Measurements from ENCODE around the gene CNGA2.
"Not testable (repeated sequence)": the region's sequence is repeated elsewhere in the genome, so short reads cannot be mapped to it uniquely, and the experiment has no call there.

CNGA2 gene

DNA sequence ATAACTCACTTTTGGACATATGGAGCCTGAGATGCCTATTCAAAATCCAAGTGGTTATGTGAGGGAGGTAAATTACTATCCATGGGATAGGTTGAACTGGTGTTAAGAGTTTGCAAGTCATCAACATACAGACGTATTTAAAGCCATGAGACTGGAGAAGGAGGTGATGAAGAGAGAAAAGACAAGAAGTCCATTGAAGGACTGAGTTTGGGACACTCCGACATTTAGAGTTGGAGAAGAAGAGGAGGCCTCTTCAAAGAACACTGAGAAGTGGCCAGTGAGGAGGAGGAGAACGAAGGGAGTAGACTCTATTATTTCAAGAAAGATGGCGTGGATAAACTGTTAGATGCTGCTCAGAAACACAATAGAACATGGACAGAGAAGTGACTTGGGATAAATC, at the start of gene CNGA2:
TSS of gene CNGA2 (plus strand) at position 301 of the 400 bp plus-strand sequence. CDS start 3,738 bp downstream, outside the sequence.
- DNase-seq (ENCODE audit: low spot score), result no peak

DNA sequence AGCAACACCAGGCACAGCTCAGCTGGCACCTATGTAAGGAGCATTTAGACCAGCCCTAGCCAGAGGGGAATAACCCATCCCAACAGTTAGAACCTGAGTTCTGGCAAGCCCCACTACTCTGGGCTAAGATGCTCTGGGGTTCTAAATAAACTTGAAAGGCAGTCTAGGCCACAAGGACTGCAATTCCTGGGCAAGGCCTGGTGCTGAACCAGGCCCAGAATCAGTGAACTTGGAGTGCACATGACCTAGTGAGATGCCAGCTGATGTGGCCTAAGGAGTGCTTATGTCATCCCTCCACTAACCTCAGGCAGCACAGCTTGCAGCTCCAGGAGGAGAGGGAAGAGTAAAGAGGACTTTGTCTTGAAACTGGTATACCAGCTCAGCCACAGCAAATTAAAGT, 46.9 kb upstream of the CNGA2 start:
- DNase-seq (ENCODE audit: low spot score), result no peak

DNA sequence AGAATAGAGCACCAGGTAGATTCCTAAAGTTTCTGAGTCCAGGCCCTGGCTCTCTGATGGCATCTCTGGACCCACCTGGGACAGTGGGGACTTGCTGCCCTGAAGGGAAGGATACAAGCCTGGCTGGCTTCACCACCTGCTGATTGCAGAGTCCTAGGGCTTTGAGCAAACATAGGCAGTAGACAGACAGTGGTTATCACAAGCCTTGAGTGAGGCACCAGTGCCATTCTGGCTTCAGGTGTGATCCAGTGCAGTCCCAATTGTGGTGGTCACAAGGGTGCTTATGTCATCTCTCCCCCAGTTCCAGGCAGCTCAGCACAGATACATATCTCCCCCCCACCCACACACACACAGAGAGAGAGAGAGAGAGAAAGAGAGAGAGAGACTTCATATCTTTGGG, 45.9 kb upstream of the CNGA2 start:
- no peak for DNase-seq (ENCODE audit: low spot score)

DNA sequence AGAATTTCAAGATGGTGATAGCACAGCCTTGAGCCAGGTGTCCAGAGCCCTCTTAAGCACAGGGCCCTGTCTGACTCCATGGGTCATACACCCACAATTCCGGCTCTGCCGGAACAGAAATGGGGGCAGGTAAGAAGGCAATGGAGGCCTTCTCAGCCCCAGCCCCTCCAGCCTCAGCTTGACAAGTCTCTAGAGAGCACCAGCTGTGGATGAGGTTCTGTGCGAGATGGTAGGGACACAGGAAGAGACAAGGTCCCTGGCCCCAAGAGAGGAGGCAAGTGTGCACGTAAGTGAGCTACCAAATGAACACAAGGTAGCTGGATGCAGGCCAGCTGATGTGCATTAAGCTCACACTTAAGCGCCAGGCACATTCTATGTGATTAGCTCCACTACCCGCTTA, 41.7 kb upstream of the CNGA2 start:
- DNase-seq (ENCODE audit: low spot score), result no peak

DNA sequence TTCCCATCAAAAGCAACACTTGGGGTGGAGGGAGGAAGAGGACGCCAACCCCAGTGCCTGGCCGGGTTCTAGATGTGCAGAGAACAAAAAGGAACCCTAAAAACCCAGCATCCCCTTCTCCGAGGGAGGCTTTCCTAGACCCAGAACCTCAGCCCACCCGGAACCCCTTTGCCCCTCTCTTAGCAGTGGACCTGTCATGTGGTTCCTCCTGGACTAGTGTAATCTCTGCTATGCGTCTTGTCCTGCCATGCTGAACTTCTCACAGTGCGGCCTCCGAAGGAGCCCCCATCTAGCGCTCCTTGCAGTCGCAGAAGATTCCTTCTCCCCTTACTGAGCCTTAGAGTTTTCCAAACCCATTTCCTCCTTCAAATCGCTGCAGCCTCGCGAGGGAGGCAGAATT, 40.4 kb upstream of the CNGA2 start:
- DNase-seq (ENCODE audit: low spot score), result no peak

DNA sequence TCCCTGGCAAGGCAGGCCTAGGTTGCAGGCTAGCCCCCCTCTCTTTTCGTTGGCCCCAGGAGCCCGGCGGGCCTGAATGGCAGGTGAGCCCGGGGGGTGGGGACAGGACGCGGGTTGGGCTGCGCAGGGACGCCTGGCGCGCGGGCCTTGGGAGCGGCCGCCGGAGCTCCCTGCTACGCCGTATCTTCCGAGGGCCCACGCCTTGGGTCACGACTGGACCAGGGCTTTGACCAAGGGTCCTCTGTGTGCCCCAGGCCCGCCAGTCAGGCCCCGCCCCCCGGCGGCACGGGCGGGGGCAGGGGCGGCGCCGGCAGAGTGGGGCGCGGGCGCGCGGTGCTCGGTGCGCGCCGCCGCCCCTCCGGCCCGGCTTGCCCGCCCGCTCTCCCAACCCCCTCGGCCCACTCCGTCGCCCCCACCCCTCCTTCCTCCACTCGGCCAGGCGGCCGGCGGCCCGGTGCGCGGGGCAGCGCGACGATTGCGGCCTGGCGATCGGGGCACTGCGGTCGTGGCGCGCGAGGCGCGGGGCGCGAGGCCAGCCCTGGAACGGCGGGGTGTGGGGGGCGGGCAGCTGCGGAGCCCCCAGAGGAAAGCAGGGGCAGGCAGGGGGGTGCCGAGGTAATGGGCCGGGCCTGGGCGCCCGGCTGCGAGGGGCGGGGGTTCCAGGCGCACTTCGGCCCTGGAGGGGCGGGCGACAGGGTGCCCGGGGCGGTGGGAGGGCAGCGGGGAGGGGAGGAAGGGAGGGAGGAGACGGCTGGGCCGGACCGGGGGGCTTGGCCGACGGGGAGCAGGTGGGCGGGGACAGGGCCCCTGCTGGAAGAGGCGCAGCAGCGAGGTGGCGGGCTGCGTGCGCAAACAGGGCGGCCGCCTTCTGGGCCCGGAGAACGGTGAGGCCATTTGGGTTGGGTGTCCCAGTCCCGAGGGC, 39.6 kb upstream of the CNGA2 start, which contains the start of gene PRRG3:
TSS of gene PRRG3 (plus strand) at position 798 of the 922 bp plus-strand sequence. CDS start 3,357 bp downstream, outside the sequence.
- DNase-seq (ENCODE audit: low spot score), result no peak

DNA sequence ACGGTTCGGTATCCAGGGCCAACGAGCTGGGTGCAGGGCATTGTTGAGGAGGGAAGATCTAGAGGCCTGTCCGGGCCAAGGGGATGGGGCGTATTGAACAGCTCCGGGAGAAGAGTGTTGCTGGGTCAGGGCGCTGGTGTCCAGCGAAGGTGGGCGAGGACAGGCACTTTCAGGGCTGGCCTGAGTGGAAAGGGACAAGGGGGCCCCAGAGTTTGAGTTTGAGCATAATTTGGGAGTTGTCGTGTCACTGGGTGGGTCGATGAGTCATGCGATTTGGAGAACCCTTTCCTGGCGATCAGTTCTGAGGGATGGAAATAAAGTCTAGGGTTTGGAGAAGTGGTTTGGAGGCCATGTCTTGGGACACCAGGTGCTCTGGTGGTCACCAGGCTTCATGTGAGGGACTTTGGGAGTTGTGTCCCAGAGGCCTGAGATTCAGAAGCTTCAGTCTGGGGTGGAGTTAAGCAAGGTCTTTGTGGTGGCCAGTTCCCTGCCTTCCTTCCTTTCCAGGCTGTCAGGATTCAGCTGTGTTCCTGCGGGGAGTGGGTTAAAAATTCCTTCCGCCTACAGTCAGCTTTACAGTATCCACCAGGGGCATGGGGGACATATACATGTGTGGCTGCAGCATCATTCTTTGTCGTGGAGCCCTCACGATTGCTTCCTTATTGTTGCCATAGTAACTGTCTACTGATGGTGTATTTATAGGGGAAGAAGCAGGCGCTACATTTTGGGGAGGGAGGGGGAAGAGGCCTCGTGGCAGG, 38.8 kb upstream of the CNGA2 start:
- no peak for DNase-seq (ENCODE audit: low spot score)

DNA sequence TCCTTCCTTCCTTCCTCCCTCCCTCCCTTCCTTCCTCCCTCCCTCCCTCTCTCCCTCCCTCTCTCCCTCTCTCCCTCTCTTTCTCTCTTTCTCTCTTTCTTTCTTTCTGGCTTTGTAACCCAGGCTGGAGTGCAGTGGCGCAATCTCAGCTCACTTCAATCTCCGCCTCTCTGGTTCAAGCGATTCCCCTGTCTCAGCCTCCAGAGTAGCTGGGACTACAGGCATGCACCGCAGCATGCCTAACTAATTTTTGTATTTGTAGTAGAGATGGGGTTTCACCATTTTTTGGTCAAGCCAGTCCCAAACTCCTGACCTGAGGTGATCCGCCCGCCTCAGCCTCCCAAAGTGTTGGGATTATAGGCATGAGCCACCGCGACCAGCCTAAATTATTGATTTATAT, 37.5 kb upstream of the CNGA2 start:
- DNase-seq (ENCODE audit: low spot score), result not testable (repeated sequence)

DNA sequence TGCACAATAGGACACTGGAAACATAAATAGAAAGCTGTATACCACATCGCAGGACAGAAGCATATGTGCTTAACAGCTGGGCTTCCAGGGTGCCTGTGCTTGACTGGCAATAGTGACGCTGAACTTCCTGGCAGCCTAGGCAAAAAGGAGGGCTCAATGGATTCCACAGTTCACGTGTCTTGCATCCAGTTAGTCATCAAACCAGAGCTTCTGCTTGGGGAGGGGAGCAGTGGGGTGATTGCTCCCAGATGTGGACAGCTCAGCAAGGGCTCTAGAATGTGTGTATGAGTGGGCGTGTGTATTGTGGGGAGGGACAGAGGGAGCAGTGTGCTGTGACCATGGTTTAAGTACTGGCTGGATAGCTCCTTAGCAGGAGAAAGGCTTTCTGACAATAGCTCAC, 37.0 kb upstream of the CNGA2 start:
- DNase-seq (ENCODE audit: low spot score), result no peak

DNA sequence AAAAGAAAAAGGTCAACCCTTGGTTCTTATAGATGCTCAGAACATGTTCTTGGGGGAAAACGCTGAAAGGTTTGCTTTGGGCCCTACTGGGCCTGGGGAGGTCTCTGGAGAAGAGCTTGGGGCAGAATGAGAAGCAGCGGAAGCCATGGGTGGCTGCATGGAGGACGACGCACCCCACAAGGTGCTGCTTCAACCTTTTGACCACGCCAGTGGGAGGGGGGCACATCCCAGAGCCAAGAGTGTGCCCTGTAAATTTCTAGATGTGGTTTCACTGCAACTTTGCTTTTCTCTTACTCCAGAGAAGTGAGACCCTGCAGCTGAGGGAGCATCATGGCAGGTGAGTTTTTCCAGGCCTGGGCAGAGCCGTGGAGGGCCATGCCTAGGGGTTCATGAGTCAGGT, 36.1 kb upstream of the CNGA2 start:
- no peak for DNase-seq (ENCODE audit: low spot score)

DNA sequence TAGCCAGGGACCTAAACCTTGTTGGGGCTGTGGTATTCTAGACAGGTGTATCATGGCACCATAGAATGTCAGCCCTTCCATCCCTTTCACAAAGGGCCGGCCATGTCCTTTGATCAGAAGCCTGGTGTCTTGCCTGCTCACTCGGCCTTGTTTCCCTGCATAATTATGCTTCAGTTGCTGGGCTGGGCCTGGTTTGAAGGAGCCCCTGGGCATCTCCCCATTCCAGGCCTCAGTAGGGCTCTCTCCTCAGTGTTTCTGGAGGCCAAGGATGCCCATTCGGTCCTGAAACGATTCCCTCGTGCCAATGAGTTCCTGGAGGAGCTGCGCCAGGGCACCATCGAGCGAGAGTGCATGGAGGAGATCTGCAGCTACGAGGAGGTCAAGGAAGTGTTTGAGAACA, 34.8 kb upstream of the CNGA2 start:
- DNase-seq (ENCODE audit: low spot score), result no peak

DNA sequence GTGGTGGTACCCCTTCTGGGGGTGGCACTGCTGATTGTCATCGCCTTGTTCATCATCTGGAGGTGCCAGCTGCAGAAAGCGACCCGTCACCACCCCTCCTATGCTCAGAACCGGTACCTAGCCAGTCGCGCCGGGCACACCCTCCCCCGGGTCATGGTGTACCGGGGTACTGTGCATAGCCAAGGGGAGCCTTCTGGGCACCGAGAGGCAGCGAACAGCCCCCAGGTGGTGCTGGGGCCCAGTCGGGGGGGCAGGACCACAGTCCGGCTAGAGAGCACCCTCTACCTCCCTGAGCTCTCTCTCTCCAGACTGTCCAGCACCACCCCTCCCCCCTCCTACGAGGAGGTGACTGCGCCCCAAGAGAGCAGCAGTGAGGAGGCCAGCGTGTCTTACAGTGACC, 34.0 kb upstream of the CNGA2 start:
- no peak for DNase-seq (ENCODE audit: low spot score)

DNA sequence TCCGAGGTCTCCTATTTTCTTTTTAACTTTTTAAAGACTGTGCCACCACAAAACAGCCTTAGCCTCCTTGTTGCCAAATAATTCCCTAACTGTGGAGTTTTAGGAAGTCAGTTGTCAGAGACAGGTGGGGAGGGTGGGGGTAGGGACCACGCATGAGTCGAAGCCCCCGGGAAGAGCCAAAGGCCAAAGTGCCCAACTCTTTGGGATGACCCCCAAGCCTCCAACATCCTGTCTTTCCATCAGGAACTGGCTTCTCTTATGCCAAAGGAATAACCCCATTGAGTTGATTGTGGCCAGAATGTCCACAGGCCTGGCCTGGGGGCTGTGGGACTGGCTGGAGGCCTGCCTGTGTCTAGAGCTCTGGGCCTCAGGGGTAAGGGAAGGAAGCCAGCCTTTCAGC, 33.5 kb upstream of the CNGA2 start:
- no peak for DNase-seq (ENCODE audit: low spot score)

DNA sequence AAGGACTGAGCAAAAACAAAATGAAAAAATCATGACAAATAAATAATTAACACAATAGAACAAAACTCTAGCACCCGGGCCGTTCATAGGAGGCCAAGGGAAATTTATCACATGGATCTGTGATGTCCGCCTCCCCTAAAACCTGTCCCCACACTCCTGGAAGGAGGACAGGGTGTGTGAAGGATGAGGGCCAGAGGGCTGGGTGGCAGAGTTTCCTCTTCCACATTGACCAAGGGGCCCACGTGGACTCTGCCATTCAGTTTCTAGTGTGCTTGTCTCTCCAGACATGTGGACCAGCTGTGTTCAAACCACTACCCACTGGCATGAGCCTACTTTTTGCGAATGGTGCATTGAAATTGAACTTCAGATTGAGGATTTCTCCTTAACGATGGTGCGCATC, 33.0 kb upstream of the CNGA2 start:
- DNase-seq (ENCODE audit: low spot score), result no peak

DNA sequence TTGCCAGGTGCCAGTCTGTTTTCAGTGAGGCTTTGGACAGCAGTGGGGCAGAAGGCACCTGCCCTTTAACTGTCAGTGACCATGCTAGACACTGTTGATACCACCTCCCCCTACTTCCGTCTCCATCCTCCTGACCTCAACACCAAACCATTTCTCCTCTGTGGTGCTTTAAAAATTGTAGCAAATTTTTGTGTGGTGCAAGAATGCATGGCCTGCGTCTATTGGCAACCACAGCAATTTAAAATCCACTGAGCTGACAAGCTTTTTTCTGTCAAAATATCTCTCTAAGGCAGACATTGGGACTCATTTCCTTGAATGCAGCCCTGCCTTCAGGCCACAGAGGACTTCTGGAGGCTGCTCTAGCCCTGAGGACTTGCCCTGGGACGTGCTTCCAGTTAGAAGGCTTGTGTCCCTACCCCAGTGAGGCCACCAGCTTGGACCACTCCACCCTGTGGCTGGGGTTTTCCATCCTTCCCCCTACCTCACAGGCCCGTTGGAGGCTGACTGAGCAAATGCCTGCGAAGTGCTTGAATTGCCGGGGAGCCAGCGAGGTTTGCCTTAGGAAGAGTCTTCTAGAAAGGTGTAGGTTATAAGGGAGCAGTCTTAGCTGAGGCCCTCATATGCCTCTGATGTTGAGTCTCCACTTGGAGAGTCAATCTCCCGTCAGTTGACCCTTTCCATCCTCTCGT, 32.4 kb upstream of the CNGA2 start:
- DNase-seq (ENCODE audit: low spot score), result no peak

DNA sequence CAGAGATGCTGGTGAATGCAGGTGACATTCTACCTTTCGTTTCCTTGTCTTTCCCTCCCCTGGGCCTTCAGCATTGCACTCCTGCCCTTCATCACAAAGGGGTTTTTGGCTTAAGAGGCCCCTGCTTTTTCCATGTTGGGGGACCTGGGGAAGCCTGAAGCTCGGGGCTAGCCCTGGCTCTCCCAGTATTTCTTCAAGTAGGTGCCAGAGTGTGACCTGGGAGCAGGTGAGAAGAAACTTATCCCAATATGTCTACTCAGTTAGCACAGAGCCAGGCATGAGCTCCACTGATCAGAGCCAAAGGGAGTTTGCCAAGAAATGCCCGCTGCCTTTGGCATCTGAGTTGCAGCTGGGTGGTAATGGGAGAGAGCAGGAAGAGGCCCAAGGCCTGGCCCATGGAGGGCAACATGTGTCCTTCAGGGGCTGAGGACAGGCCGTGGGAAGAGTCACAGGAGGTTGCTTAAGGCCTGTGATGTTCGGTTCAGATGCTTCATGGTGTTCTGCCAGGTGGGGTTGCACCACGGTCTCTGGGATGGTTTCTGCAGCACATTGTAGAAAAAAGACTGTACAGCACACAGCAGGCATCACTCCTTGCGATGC, 31.7 kb upstream of the CNGA2 start:
- no peak for DNase-seq (ENCODE audit: low spot score)

DNA sequence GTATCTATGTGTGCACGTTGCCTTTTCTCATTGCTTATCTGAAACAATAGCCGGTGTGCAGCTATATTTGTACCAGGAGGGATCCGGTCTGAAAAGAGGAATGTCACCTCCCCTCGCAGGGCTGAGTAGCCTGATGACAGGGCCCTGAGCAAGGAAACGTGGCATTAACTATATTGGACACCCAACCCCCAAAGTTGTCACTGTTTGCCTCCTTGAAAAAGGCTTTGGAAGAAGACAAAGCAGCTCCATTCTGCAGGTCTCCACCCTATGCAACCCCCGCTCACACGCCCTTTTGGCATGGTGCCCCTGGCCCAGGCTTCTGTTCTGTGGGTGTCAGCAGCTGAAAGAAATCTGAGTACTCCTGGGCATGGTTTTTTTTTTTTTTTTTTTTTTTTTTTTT, 31.1 kb upstream of the CNGA2 start:
- no peak for DNase-seq (ENCODE audit: low spot score)

DNA sequence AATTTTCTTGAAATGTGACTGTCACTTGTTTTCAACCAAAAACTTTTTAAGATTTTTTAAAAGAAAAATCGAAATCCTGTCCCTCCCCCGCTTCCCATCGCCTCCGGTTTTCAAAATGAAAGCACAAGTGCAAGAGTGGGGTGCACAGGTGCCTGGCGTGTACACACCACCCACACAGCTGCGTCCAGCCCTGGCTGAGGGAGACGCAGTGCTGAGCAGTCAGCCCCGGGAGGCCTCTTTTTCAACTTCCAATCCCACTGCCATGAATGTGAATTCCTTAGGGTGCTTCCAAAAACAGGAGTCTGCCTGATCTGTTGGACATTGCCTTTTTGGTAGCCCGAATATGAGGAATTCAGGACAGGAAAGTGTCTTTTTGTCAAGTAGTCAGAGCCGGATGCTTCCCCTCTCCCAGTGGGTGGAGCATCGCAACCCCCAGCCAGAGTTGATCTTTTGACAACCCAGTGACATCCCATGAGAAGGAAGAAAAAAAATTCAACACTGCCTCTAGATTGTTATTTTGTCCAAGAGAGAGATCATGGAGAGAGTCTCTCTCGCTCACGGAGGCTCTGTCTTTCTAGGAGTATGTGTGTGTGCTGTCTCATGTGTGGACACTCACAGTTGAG, 30.4 kb upstream of the CNGA2 start:
- no peak for DNase-seq (ENCODE audit: low spot score)

DNA sequence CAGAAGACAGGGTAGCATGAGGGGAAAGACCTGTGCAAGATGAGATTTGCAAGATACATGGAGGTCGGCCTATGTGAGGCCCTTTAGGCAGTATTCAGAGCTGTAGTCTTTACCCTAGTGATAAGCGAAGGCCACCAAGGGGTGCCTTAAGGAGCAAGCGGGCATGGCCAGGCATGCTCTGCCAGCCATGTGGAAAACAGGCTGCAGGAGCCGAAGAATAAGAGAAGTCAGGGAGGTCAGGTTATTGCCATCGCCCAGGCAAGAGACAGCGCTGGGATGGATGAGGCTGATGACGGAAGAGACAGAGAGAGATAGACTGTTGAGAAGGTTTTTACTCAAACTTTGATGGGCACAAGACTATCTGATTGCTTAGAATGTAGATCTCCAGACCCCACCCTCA, 25.7 kb upstream of the CNGA2 start:
- DNase-seq (ENCODE audit: low spot score), result no peak

DNA sequence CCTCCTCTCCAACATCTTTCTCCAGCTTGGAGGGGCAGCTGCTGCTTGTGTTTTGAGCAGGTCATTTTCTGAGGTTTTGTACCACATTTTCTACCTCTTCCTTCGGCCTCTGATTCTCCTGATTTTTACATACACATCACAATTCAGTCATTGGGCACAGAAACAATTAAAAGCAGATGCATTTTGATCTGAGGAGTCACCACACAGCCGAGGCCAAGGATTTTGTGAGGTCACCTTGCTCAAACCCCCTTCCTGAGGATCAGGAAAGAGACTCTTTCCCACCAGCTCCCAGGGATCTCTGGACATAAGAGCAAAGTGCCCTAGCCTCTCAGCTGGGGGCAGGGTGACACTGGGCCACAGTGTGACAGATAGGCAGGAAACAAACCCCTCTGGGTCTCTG, 24.1 kb upstream of the CNGA2 start:
- no peak for DNase-seq (ENCODE audit: low spot score)

DNA sequence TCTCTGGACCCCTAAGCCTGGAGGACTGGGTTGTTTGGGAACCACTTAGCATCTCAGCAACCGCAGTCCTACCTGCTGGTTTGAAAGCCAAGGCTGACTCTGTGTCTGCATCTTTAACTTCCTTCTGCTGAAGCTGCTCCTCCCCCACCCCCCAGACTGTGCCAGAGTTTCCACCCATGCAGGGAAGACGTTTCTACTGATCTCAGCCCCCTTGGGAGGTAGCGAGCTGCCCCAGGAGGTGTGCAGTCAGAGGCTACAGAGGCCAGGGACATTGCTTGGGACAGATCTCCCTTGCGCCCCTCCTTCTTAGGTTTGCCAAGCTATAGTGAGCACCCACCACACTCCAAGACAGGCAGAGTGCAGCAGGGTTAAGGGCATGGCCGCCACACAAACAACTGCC, 23.4 kb upstream of the CNGA2 start:
- no peak for DNase-seq (ENCODE audit: low spot score)

DNA sequence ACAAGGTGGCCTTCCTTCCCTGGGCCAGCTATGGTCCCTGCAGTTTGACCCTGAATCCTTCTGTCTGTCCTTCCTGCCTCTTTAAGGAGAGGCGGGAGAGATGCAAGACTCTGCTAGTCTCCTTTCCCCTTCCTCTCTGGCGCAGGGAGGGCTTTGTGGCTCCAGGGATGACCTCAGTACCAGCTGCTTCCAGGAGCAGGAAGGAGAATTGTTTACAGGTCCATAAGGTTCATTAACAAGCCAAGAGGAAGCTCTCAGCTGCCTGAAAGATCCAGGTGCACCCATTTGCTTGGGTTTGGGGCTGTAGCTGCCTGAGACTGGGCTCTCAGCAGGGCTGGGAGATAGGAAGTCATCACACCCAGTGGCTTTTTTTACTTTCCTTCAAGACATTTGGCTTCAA, 22.8 kb upstream of the CNGA2 start:
- no peak for DNase-seq (ENCODE audit: low spot score)

Measured in germinal center (tissue), 1 donor.